Measurements from ENCODE around the gene IRF8.
"Not testable (repeated sequence)": the region's sequence is repeated elsewhere in the genome, so short reads cannot be mapped to it uniquely, and the experiment has no call there.

IRF8 gene

GRCh38 chr16:85936816-85937215 lies 37.9 kb downstream of the IRF8 start:
- no peak for DNase-seq

- no peak for DNase-seq
Measured at GRCh38 chr16:85940214-85940613, 41.3 kb downstream of the IRF8 start.

- no peak for DNase-seq
Measured at GRCh38 chr16:85941863-85942644, 43.1 kb downstream of the IRF8 start.

- not testable (repeated sequence) for DNase-seq
Measured at GRCh38 chr16:85942659-85943058, 43.7 kb downstream of the IRF8 start.

- no peak for DNase-seq
Measured at GRCh38 chr16:85943711-85944110, 44.7 kb downstream of the IRF8 start.

GRCh38 chr16:85944572-85945423 lies 45.8 kb downstream of the IRF8 start:
- no peak for DNase-seq

GRCh38 chr16:85945424-85945751 lies 46.4 kb downstream of the IRF8 start:
- no peak for DNase-seq

- no peak for DNase-seq
Measured at GRCh38 chr16:85946541-85947124, 47.7 kb downstream of the IRF8 start.

- no peak for DNase-seq
Measured at GRCh38 chr16:85947230-85948137, 48.5 kb downstream of the IRF8 start.

- no peak for DNase-seq
Measured at GRCh38 chr16:85948138-85948509, 49.2 kb downstream of the IRF8 start.

- no peak for DNase-seq
Measured at GRCh38 chr16:85948616-85949265, 49.8 kb downstream of the IRF8 start.

GRCh38 chr16:85950136-85950918 lies 51.4 kb downstream of the IRF8 start:
- no peak for DNase-seq

GRCh38 chr16:85952197-85952596 lies 53.2 kb downstream of the IRF8 start:
- no peak for DNase-seq

GRCh38 chr16:85952811-85953210 lies 53.8 kb downstream of the IRF8 start:
- DNase-seq, result no peak

GRCh38 chr16:85954927-85955519 lies 56.1 kb downstream of the IRF8 start:
- DNase-seq, result no peak

GRCh38 chr16:85955566-85955965 lies 56.6 kb downstream of the IRF8 start:
- no peak for DNase-seq

GRCh38 chr16:85956426-85956825 lies 57.5 kb downstream of the IRF8 start:
- DNase-seq, result no peak

GRCh38 chr16:85958731-85959130 lies 59.8 kb downstream of the IRF8 start:
- no peak for DNase-seq

- DNase-seq, result no peak
Measured at GRCh38 chr16:85959686-85960085, 60.7 kb downstream of the IRF8 start.

GRCh38 chr16:85960486-85961046 lies 61.6 kb downstream of the IRF8 start:
- no peak for DNase-seq

All from NCI-H526 (cell line).